SK-N-SH (cell line): ENCODE data around the gene HTR3A. TPM values are rescaled to one million over a fixed set of nuclear protein-coding genes. Genes with fewer than 3 reads are reported as not detected.

Experiments used
- CTCF ChIA-PET: fragments of 300-600, 350-600 bp; formaldehyde crosslinking; extraction: SDS; loops from one replicate; lab custom pipeline; 2021; lab: Yijun Ruan, JAX
- POLR2A ChIA-PET: fragments of 350-600 bp; sonication (Branson Sonifier 250); formaldehyde crosslinking; extraction: SDS; loops from one replicate; lab custom pipeline; 2020; ENCODE audit warnings: antibody characterized with exemption, inconsistent platforms; lab: Yijun Ruan, JAX
- DNase-seq: peaks from one replicate; pipeline ENCODE4 v3.0.0; 2012
- H2AFZ ChIP-seq: fragments of 200-600 bp; sonication (generic); 2 replicates; pipeline ENCODE4 v1.8.1; 2016; ENCODE audit warnings: antibody characterized with exemption, mild to moderate bottlenecking, low read depth
- H3F3A ChIP-seq: fragments of 200-600 bp; sonication (generic); replicated peaks from 2 replicates; pipeline ENCODE3; 2016; ENCODE audit warnings: antibody characterized with exemption, mild to moderate bottlenecking; ENCODE audit not compliant: insufficient read depth
- H3K27ac ChIP-seq, 2 experiments: fragments of 200-500 bp in 1 of 2; fragments of 200-600 bp in 1 of 2; sonication (Bioruptor generic) in 1 of 2; sonication (generic), shearing (Covaris generic) in 1 of 2; 2 replicates each; pipeline versions ENCODE4 v1.5.1 to v1.6.1; 2014 to 2016; ENCODE audit warnings: low read depth in 2 of 2, inconsistent platforms in 1 of 2, low read length in 1 of 2, mild to moderate bottlenecking in 1 of 2, mixed read lengths in 1 of 2
- H3K27me3 ChIP-seq: fragments of 200-600 bp; sonication (generic), shearing (Covaris generic); 2 replicates; pipeline ENCODE4 v1.6.1; 2016; ENCODE audit warnings: mixed run types; ENCODE audit not compliant: insufficient read depth
- H3K36me3 ChIP-seq, 2 experiments: fragments of 200-500 bp in 1 of 2; fragments of 200-600 bp in 1 of 2; sonication (Bioruptor generic) in 1 of 2; sonication (generic) in 1 of 2; replicated peaks in 1 of 2; 2 replicates each; pipeline versions ENCODE3 to v1.5.1; 2014 to 2016; ENCODE audit warnings: low read length in 1 of 2, mild to moderate bottlenecking in 1 of 2; ENCODE audit not compliant: insufficient read depth in 2 of 2, control insufficient read depth in 1 of 2
- H3K4me1 ChIP-seq, 2 experiments: fragments of 200-500 bp in 1 of 2; fragments of 200-600 bp in 1 of 2; sonication (Bioruptor generic) in 1 of 2; sonication (generic), shearing (Covaris generic) in 1 of 2; 2 replicates each; pipeline versions ENCODE4 v1.5.1 to v1.6.1; 2014 to 2016; ENCODE audit warnings: low read depth in 1 of 2, low read length in 1 of 2, mixed run types in 1 of 2; ENCODE audit not compliant: insufficient read depth in 2 of 2, control insufficient read depth in 1 of 2
- H3K4me2 ChIP-seq: fragments of 200-600 bp; sonication (generic), shearing (Covaris generic); 2 replicates; pipeline ENCODE4 v1.6.1; 2017; ENCODE audit warnings: mixed run types
- H3K4me3 ChIP-seq, 2 experiments: fragments of 200-500 bp in 1 of 2; fragments of 200-600 bp in 1 of 2; sonication (Bioruptor generic) in 1 of 2; sonication (generic), shearing (Covaris generic) in 1 of 2; 2 replicates each; pipeline versions ENCODE4 v1.5.1 to v1.8.1; 2014 to 2016; ENCODE audit warnings: low read depth in 2 of 2, inconsistent platforms in 1 of 2, low read length in 1 of 2, mild to moderate bottlenecking in 1 of 2, mixed read lengths in 1 of 2, moderate library complexity in 1 of 2
- H3K79me2 ChIP-seq: fragments of 200-600 bp; sonication (generic); 2 replicates; pipeline ENCODE4 v1.8.1; 2017; ENCODE audit warnings: mild to moderate bottlenecking; ENCODE audit not compliant: insufficient read depth
- H3K9ac ChIP-seq: fragments of 200-600 bp; sonication (generic); 2 replicates; pipeline ENCODE4 v1.6.1; 2017; ENCODE audit warnings: mixed run types
- H3K9me2 ChIP-seq: fragments of 200-600 bp; sonication (generic); 2 replicates; pipeline ENCODE4 v1.6.1; 2017; ENCODE audit warnings: mixed run types
- H3K9me3 ChIP-seq: fragments of 200-600 bp; sonication (generic); 2 replicates; pipeline ENCODE4 v1.6.1; 2017; ENCODE audit warnings: mixed run types, mild to moderate bottlenecking, moderate library complexity
- H4K20me1 ChIP-seq: fragments of 200-600 bp; sonication (generic); 2 replicates; pipeline ENCODE4 v1.6.1; 2017; ENCODE audit warnings: mild to moderate bottlenecking, mixed run types; ENCODE audit not compliant: insufficient read depth
- FOXJ3 ChIP-seq: sonication (generic); formaldehyde crosslinking; IDR thresholded peaks from 2 replicates; pipeline ENCODE4 v1.5.1; 2020; ENCODE audit warnings: mild to moderate bottlenecking, missing genetic modification reagents
- FOXM1 ChIP-seq: IDR thresholded peaks from 2 replicates; pipeline ENCODE4 v1.4.0; 2012; ENCODE audit warnings: low read depth, mild to moderate bottlenecking
- GABPA ChIP-seq: IDR thresholded peaks from 2 replicates; pipeline ENCODE4 v1.4.0; 2012; ENCODE audit warnings: low read depth, mild to moderate bottlenecking
- JUND ChIP-seq: IDR thresholded peaks from 2 replicates; pipeline ENCODE4 v1.4.0; 2012
- NRF1 ChIP-seq: IDR thresholded peaks from 2 replicates; pipeline ENCODE4 v1.6.1; 2012; ENCODE audit warnings: low read depth, mild to moderate bottlenecking, low read length
- POLR2AphosphoS5 ChIP-seq: IDR thresholded peaks from 2 replicates; pipeline ENCODE4 v1.6.1; 2012; ENCODE audit warnings: low read depth, low read length
- RFX5 ChIP-seq: IDR thresholded peaks from 2 replicates; pipeline ENCODE4 v1.6.1; 2012; ENCODE audit warnings: mild to moderate bottlenecking, improper control_type of control experiment, low read length
- TAF1 ChIP-seq: IDR thresholded peaks from 2 replicates; pipeline ENCODE4 v1.6.1; 2012; ENCODE audit warnings: low read depth, mild to moderate bottlenecking, low read length, moderate library complexity, borderline replicate concordance
- TEAD4 ChIP-seq: IDR thresholded peaks from 2 replicates; pipeline ENCODE4 v1.4.0; 2012; ENCODE audit warnings: mild to moderate bottlenecking, borderline replicate concordance; ENCODE audit not compliant: insufficient read depth
- WGBS: methylation state at CpG from one replicate; pipeline ENCODE4 v1.1.6; 2017; ENCODE audit warnings: low lambda C conversion rate; 5-methylcytosine and 5-hydroxymethylcytosine counted together
- polyA plus RNA-seq, 3 experiments: library from polyadenylated mRNA; depleted of rRNA; stranded (reverse); fragments of >200 nt; gene quantifications; 2 replicates each; pipeline ENCODE4 v1.2.3, GENCODE V29; 2012
- TF ChIP-seq, protein P1 (sequence below): fragments of 200-600 bp; sonication (generic); IDR thresholded peaks from 2 replicates; pipeline ENCODE4 v1.6.1; 2017; ENCODE audit warnings: antibody characterized with exemption, mild to moderate bottlenecking, moderate library complexity
- TF ChIP-seq, protein P2 (sequence below): fragments of 150-350 bp; IDR thresholded peaks from 2 replicates; pipeline ENCODE4 v1.6.1; 2017; ENCODE audit warnings: antibody characterized with exemption, low read length, low read depth, borderline replicate concordance
- TF ChIP-seq, protein P3 (sequence below): fragments of 150-350 bp; IDR thresholded peaks from 2 replicates; pipeline ENCODE4 v1.6.1; 2016; ENCODE audit warnings: mild to moderate bottlenecking, low read depth, low read length
- TF ChIP-seq, protein P4 (sequence below): IDR thresholded peaks from 2 replicates; pipeline ENCODE4 v1.6.1; 2012; ENCODE audit warnings: mild to moderate bottlenecking, low read depth, low read length, moderate library complexity
- TF ChIP-seq, protein P5 (sequence below): IDR thresholded peaks from 2 replicates; pipeline ENCODE4 v1.4.0; 2012; ENCODE audit warnings: low read depth, borderline replicate concordance
- TF ChIP-seq, protein P6 (sequence below): IDR thresholded peaks from 2 replicates; pipeline ENCODE4; 2012

The HTR3A gene
- polyA plus RNA-seq, 1 of the 3 experiments (the other 2 are of a cell fraction), result not detected

DNA sequence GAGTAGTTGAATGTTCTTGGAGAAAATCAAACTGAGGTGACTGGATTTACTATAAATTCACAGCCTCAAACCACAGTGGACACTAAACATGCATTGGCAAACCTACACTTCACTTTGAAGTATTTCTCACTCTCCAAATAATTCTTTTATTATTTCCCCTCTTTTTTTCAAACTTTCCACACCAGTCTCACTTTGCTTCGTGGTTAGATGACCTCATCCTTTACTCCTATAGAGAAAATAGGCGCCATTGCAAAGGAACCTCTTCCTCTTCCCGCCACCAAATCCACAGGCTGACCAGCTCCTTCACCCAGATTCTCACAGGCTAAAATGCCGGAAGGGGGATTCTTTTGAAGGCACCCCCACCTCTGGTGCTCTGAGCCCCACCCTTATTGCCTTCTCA is 33.4 kb downstream of the HTR3A start:
- Histone ChIP-seq H2AFZ (no peak overlapping the region), H3K36me3 (no peaks in the 10 kb centered on the region), H3K9me2 (no peaks in the 10 kb centered on the region), H3F3A (no peaks in the 10 kb centered on the region), H3K4me2 (no peak overlapping the region), H3K79me2 (no peaks in the 10 kb centered on the region), H3K9ac (no peak overlapping the region), H3K9me3 (no peaks in the 10 kb centered on the region), H3K4me3 (no peak overlapping the region), H3K4me1 (no peaks in the 10 kb centered on the region), H4K20me1 (no peaks in the 10 kb centered on the region), H3K27me3 (no peaks in the 10 kb centered on the region), H3K27ac (no peak overlapping the region)
- WGBS, result 21% methylated on average over 4 of the region's 4 CpGs
- TF ChIP-seq JUND (no peak), TAF1 (no peak), GABPA (no peak), RFX5 (no peak)
- TF ChIP-seq, protein P1, sequence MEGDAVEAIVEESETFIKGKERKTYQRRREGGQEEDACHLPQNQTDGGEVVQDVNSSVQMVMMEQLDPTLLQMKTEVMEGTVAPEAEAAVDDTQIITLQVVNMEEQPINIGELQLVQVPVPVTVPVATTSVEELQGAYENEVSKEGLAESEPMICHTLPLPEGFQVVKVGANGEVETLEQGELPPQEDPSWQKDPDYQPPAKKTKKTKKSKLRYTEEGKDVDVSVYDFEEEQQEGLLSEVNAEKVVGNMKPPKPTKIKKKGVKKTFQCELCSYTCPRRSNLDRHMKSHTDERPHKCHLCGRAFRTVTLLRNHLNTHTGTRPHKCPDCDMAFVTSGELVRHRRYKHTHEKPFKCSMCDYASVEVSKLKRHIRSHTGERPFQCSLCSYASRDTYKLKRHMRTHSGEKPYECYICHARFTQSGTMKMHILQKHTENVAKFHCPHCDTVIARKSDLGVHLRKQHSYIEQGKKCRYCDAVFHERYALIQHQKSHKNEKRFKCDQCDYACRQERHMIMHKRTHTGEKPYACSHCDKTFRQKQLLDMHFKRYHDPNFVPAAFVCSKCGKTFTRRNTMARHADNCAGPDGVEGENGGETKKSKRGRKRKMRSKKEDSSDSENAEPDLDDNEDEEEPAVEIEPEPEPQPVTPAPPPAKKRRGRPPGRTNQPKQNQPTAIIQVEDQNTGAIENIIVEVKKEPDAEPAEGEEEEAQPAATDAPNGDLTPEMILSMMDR, result no peak
- ChIA-PET CTCF (interaction anchor here (1.0 to 2.4 kb wide), 4 partner anchors 14 to 253 kb away, joined by 3 to 11 read pairs (median 8); no protein-coding TSS in a partner anchor), POLR2A (no interaction called here)
- DNase-seq, result no peak

DNA sequence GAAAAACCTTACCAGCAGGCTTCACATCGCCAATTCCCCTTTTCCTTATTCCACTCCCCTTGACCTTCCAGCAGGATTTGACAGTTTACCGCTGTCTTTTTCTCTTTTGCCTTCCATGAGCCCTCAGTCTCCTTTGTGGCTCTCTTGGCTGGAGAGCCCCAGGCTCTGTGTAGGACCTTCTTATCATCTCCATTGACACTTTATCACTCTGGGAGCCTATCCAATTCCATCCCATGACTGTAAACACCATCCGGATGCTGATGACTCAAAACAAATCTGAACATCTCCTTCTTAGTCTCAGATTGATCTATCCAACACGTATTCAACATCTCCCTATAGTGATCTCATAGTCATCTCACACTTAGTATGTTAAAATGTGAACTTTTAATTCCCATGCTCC is 36.0 kb downstream of the HTR3A start:
- H3K4me3 ChIP-seq, result no peak overlapping the region
- no peak overlapping the region for H3K4me2 ChIP-seq
- no peak for DNase-seq
- H3K9me3 ChIP-seq, result no peaks in the 10 kb centered on the region
- no peak overlapping the region for H2AFZ ChIP-seq
- H3K9me2 ChIP-seq, result no peaks in the 10 kb centered on the region
- POLR2A ChIA-PET, result no interaction called here
- H4K20me1 ChIP-seq, result no peaks in the 10 kb centered on the region
- CTCF ChIA-PET, result interaction anchor here (0.9 to 1.8 kb wide), 2 partner anchors 98 to 250 kb away, joined by 3 to 9 read pairs; no protein-coding TSS in a partner anchor
- H3K4me1 ChIP-seq, result no peaks in the 10 kb centered on the region
- H3K79me2 ChIP-seq, result no peaks in the 10 kb centered on the region
- no peaks in the 10 kb centered on the region for H3F3A ChIP-seq
- H3K27me3 ChIP-seq, result no peaks in the 10 kb centered on the region
- no peak overlapping the region for H3K9ac ChIP-seq
- H3K27ac ChIP-seq, result no peak overlapping the region
- 37% methylated on average over 4 of the region's 4 CpGs for WGBS
- no peaks in the 10 kb centered on the region for H3K36me3 ChIP-seq
- TF ChIP-seq TEAD4 (no peak), POLR2AphosphoS5 (no peak), GABPA (no peak), FOXM1 (no peak), FOXJ3 (CRISPR knock-in tag) (no peak), NRF1 (no peak)
- TF ChIP-seq, protein P2, sequence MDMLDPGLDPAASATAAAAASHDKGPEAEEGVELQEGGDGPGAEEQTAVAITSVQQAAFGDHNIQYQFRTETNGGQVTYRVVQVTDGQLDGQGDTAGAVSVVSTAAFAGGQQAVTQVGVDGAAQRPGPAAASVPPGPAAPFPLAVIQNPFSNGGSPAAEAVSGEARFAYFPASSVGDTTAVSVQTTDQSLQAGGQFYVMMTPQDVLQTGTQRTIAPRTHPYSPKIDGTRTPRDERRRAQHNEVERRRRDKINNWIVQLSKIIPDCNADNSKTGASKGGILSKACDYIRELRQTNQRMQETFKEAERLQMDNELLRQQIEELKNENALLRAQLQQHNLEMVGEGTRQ, result no peak
- TF ChIP-seq, protein P3, sequence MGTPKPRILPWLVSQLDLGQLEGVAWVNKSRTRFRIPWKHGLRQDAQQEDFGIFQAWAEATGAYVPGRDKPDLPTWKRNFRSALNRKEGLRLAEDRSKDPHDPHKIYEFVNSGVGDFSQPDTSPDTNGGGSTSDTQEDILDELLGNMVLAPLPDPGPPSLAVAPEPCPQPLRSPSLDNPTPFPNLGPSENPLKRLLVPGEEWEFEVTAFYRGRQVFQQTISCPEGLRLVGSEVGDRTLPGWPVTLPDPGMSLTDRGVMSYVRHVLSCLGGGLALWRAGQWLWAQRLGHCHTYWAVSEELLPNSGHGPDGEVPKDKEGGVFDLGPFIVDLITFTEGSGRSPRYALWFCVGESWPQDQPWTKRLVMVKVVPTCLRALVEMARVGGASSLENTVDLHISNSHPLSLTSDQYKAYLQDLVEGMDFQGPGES, result no peak
- TF ChIP-seq, protein P4, sequence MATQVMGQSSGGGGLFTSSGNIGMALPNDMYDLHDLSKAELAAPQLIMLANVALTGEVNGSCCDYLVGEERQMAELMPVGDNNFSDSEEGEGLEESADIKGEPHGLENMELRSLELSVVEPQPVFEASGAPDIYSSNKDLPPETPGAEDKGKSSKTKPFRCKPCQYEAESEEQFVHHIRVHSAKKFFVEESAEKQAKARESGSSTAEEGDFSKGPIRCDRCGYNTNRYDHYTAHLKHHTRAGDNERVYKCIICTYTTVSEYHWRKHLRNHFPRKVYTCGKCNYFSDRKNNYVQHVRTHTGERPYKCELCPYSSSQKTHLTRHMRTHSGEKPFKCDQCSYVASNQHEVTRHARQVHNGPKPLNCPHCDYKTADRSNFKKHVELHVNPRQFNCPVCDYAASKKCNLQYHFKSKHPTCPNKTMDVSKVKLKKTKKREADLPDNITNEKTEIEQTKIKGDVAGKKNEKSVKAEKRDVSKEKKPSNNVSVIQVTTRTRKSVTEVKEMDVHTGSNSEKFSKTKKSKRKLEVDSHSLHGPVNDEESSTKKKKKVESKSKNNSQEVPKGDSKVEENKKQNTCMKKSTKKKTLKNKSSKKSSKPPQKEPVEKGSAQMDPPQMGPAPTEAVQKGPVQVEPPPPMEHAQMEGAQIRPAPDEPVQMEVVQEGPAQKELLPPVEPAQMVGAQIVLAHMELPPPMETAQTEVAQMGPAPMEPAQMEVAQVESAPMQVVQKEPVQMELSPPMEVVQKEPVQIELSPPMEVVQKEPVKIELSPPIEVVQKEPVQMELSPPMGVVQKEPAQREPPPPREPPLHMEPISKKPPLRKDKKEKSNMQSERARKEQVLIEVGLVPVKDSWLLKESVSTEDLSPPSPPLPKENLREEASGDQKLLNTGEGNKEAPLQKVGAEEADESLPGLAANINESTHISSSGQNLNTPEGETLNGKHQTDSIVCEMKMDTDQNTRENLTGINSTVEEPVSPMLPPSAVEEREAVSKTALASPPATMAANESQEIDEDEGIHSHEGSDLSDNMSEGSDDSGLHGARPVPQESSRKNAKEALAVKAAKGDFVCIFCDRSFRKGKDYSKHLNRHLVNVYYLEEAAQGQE, result no peak
- TF ChIP-seq, protein P5, sequence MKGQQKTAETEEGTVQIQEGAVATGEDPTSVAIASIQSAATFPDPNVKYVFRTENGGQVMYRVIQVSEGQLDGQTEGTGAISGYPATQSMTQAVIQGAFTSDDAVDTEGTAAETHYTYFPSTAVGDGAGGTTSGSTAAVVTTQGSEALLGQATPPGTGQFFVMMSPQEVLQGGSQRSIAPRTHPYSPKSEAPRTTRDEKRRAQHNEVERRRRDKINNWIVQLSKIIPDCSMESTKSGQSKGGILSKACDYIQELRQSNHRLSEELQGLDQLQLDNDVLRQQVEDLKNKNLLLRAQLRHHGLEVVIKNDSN, result no peak
- TF ChIP-seq, protein P1, result no peak
- TF ChIP-seq, protein P6, sequence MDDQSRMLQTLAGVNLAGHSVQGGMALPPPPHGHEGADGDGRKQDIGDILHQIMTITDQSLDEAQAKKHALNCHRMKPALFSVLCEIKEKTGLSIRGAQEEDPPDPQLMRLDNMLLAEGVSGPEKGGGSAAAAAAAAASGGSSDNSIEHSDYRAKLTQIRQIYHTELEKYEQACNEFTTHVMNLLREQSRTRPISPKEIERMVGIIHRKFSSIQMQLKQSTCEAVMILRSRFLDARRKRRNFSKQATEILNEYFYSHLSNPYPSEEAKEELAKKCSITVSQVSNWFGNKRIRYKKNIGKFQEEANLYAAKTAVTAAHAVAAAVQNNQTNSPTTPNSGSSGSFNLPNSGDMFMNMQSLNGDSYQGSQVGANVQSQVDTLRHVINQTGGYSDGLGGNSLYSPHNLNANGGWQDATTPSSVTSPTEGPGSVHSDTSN, result no peak
